OCI-LY3 (cell line): ENCODE data around the gene RPLP2.

Experiments used
- H2AFZ ChIP-seq: fragments of 200-600, 300-600 bp; shearing (Covaris generic); 2 replicates; pipeline ENCODE4 v1.6.0; 2014; ENCODE audit warnings: antibody characterized with exemption, low read depth, low read length
- H3K27ac ChIP-seq: fragments of 200-600, 300-600 bp; sonication (generic); 2 replicates; pipeline ENCODE4 v1.5.1; 2014; ENCODE audit warnings: mild to moderate bottlenecking, low read length, moderate library complexity, mixed read lengths
- H3K27me3 ChIP-seq: fragments of 200-600, 300-600 bp; sonication (generic); 2 replicates; pipeline ENCODE4 v1.6.1; 2014; ENCODE audit warnings: low read depth, low read length, mixed read lengths
- H3K36me3 ChIP-seq: fragments of 200-600, 300-600 bp; sonication (generic); replicated peaks from 2 replicates; pipeline ENCODE3; 2014; ENCODE audit warnings: low read depth, low read length, mixed read lengths
- H3K4me1 ChIP-seq: fragments of 300-600, 200-600 bp; sonication (generic); 2 replicates; pipeline ENCODE4 v1.6.1; 2014; ENCODE audit warnings: low read length, mixed read lengths
- H3K4me2 ChIP-seq: fragments of 200-600, 300-600 bp; sonication (generic); 2 replicates; pipeline ENCODE4 v1.6.1; 2014; ENCODE audit warnings: low read length, mixed read lengths
- H3K4me3 ChIP-seq: fragments of 300-600, 200-600 bp; sonication (generic); 2 replicates; pipeline ENCODE4 v1.5.1; 2014; ENCODE audit warnings: antibody characterized with exemption, mild to moderate bottlenecking, low read length, moderate library complexity
- H3K79me2 ChIP-seq: fragments of 300-600, 200-600 bp; shearing (Covaris generic); 2 replicates; pipeline ENCODE4 v1.6.1; 2014; ENCODE audit warnings: mild to moderate bottlenecking, low read length, mixed read lengths
- H3K9ac ChIP-seq: fragments of 300-600, 200-600 bp; shearing (Covaris generic); 2 replicates; pipeline ENCODE4 v1.6.0; 2014; ENCODE audit warnings: mild to moderate bottlenecking, low read length, moderate library complexity
- H3K9me3 ChIP-seq: fragments of 200-600, 300-600 bp; shearing (Covaris generic); 2 replicates; pipeline ENCODE4 v1.6.1; 2014; ENCODE audit warnings: low read length, mixed read lengths; ENCODE audit not compliant: insufficient read depth
- H4K20me1 ChIP-seq: fragments of 200-600, 300-600 bp; sonication (generic); 2 replicates; pipeline ENCODE4 v1.6.1; 2016; ENCODE audit warnings: low read length, mixed read lengths; ENCODE audit not compliant: insufficient read depth
- CTCF ChIP-seq: fragments of 200-600, 300-600 bp; sonication (generic); IDR thresholded peaks from 2 replicates; pipeline ENCODE4 v1.5.1; 2014; ENCODE audit warnings: antibody characterized with exemption, low read length, low read depth
- EZH2phosphoT487 ChIP-seq: fragments of 200-600 bp; shearing (Covaris generic); IDR thresholded peaks from 2 replicates; pipeline ENCODE4 v1.6.1; 2018; ENCODE audit warnings: antibody characterized with exemption, mixed run types, low read depth

Gene RPLP2

GRCh38 chr11:845872-846495, 36.2 kb downstream of the RPLP2 start:
- Histone ChIP-seq H3K27ac (no peak overlapping the region), H4K20me1 (peaks cover 4% of the 10 kb centered on the region), H3K4me1 (peaks cover 31% of the 10 kb centered on the region), H3K9me3 (no peaks in the 10 kb centered on the region), H3K4me3 (no peak overlapping the region), H3K4me2 (no peak overlapping the region), H3K79me2 (peaks cover 13% of the 10 kb centered on the region), H3K27me3 (no peaks in the 10 kb centered on the region; the same call in 1 of the 2 replicates), H2AFZ (no peak overlapping the region), H3K36me3 (no peaks in the 10 kb centered on the region), H3K9ac (no peak overlapping the region)
- no peak for TF ChIP-seq EZH2phosphoT487
- no peak for TF ChIP-seq CTCF

GRCh38 chr11:846496-847098, 36.8 kb downstream of the RPLP2 start:
- Histone ChIP-seq H3K4me1 (peaks cover 26% of the 10 kb centered on the region), H3K27ac (no peak overlapping the region), H4K20me1 (no peaks in the 10 kb centered on the region), H3K9me3 (no peaks in the 10 kb centered on the region), H3K27me3 (no peaks in the 10 kb centered on the region; the same call in 1 of the 2 replicates), H3K4me3 (no peak overlapping the region), H3K79me2 (peaks cover 7% of the 10 kb centered on the region), H3K36me3 (no peaks in the 10 kb centered on the region), H2AFZ (no peak overlapping the region), H3K4me2 (no peak overlapping the region), H3K9ac (no peak overlapping the region)
- no peak for TF ChIP-seq EZH2phosphoT487
- no peak for TF ChIP-seq CTCF

- peaks cover 26% of the 10 kb centered on the region for H3K4me1 ChIP-seq
- TF ChIP-seq EZH2phosphoT487 (no peak), CTCF (no peak)
- H3K9me3 ChIP-seq: no peaks in the 10 kb centered on the region
These were observed 38.1 kb downstream of the RPLP2 start for GRCh38 chr11:847876-848275.

GRCh38 chr11:848380-848931, 38.7 kb downstream of the RPLP2 start:
- Histone ChIP-seq H3K79me2 (no peaks in the 10 kb centered on the region), H4K20me1 (no peaks in the 10 kb centered on the region), H3K4me2 (peak overlapping the region; percentile 33), H2AFZ (no peak overlapping the region), H3K4me3 (0 out of 2 replicates have a peak overlapping the region, but pooled peaks have one; percentile 4), H3K36me3 (no peaks in the 10 kb centered on the region), H3K9ac (no peak overlapping the region), H3K27me3 (no peaks in the 10 kb centered on the region; the same call in 1 of the 2 replicates), H3K4me1 (peaks cover 26% of the 10 kb centered on the region), H3K27ac (no peak overlapping the region), H3K9me3 (no peaks in the 10 kb centered on the region)
- TF ChIP-seq EZH2phosphoT487 (no peak), CTCF (peak; percentile 77)

More at GRCh38 chr11:847876-848275, 38.1 kb downstream of the RPLP2 start:
- no peak overlapping the region for H3K4me3 ChIP-seq
- no peak overlapping the region for H3K27ac ChIP-seq
- H2AFZ ChIP-seq: no peak overlapping the region
- H3K4me2 ChIP-seq: no peak overlapping the region
- no peaks in the 10 kb centered on the region for H3K36me3 ChIP-seq
- no peak overlapping the region for H3K9ac ChIP-seq
- H3K79me2 ChIP-seq: no peaks in the 10 kb centered on the region
- no peaks in the 10 kb centered on the region; the same call in 1 of the 2 replicates for H3K27me3 ChIP-seq
- H4K20me1 ChIP-seq: no peaks in the 10 kb centered on the region
